ENCODE data around the gene PTPRM.

DNA sequence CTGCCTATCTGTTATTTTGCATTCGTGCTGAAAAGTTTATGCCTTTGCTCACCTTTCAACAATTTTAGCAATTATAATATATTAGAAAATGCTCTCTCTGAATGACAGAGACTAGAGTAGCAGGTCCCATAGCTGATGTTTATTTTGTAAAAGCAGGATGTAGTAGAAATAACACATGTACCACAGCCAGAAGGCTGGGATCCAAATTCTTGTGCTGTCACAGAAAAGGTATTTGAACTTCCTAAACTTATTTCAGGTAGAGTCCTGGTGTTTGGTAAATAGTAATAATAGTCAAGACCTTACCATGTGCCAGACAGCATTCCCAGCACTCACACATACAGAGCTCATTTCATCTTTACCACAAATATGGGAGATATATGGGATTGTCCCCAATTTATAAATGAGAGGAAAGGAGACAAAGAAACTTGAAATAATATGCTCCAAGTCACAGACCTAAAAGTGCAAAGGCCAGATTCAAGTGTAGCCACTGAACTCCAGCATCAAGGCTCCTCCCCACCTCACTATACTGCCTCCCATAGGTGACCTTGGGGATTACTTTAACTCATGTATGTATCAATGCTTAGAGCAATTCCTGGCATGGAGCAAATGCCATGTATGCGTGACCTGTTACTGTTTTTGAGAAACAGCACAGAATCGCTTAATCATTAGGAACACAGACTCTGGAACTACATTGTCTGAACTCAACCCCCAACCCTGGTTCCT is 757.4 kb downstream of the PTPRM start:
- TF ChIP-seq, protein P1, sequence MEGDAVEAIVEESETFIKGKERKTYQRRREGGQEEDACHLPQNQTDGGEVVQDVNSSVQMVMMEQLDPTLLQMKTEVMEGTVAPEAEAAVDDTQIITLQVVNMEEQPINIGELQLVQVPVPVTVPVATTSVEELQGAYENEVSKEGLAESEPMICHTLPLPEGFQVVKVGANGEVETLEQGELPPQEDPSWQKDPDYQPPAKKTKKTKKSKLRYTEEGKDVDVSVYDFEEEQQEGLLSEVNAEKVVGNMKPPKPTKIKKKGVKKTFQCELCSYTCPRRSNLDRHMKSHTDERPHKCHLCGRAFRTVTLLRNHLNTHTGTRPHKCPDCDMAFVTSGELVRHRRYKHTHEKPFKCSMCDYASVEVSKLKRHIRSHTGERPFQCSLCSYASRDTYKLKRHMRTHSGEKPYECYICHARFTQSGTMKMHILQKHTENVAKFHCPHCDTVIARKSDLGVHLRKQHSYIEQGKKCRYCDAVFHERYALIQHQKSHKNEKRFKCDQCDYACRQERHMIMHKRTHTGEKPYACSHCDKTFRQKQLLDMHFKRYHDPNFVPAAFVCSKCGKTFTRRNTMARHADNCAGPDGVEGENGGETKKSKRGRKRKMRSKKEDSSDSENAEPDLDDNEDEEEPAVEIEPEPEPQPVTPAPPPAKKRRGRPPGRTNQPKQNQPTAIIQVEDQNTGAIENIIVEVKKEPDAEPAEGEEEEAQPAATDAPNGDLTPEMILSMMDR (IDR thresholded peaks at IDR 0.05), result peak in 1 of 6 experiments; percentile 8
- no peak for TF ChIP-seq POLR2A (IDR thresholded peaks at IDR 0.05)
